A549 (cell line): ENCODE results near the gene VWA8.

Experiments used
- BCL3 ChIP-seq: fragments of >200 bp; sonication (Bioruptor Twin); formaldehyde crosslinking; IDR thresholded peaks from 3 replicates; pipeline ENCODE4 v1.6.1; 2016
- CHD2 ChIP-seq: fragments of 150-350 bp; IDR thresholded peaks from 2 replicates; pipeline ENCODE4 v1.6.1; 2014; ENCODE audit warnings: low read length; ENCODE audit not compliant: partially characterized antibody
- CTCF ChIP-seq: fragments of >200 bp; sonication (Bioruptor Twin); formaldehyde crosslinking; IDR thresholded peaks from 3 replicates; pipeline ENCODE4 v1.5.1; 2016
- PBX3 ChIP-seq: IDR thresholded peaks from 2 replicates; pipeline ENCODE4 v1.6.1; 2012
- POLR2A ChIP-seq: IDR thresholded peaks from 2 replicates; pipeline ENCODE4 v1.6.1; 2012; ENCODE audit warnings: mild to moderate bottlenecking, low read length
- RAD21 ChIP-seq, 2 experiments: fragments of >200 bp in 1 of 2; sonication (Bioruptor Twin) in 1 of 2; formaldehyde crosslinking in 1 of 2; IDR thresholded peaks in 1 of 2; conservative IDR thresholded peaks in 1 of 2; 2 replicates in 1 of 2; 3 replicates in 1 of 2; pipeline ENCODE4 v1.6.1; 2012 to 2018; ENCODE audit warnings: inconsistent platforms in 1 of 2

GRCh38 chr13:41627425-41627824, 333.5 kb downstream of the VWA8 start:
- TF ChIP-seq RAD21 (conservative IDR thresholded peaks at IDR 0.05 in 1 of 2, IDR thresholded peaks at IDR 0.05 in 1 of 2) (no peak), POLR2A (no peak), BCL3 (no peak), CHD2 (no peak), CTCF (no peak), PBX3 (no peak)
